ENCODE data around the gene FLT3LG. TPM values are rescaled to one million over a fixed set of nuclear protein-coding genes. Genes with fewer than 3 reads are reported as not detected.
A peak's percentile ranks its signal among the peaks of the same experiment; 100 is the strongest.

FLT3LG gene
- total and polyA plus RNA-seq, 2 of the 8 experiments (the other 6 are each of a cell fraction or from before 2014, with no cell fraction given) = 1.6 to 3.2 TPM

GRCh38 chr19:49492573-49493405 is 18.8 kb downstream of the FLT3LG start:
- H3K4me3 ChIP-seq (ENCODE audit: extremely low read depth in 1 of 4, insufficient read depth in 2 of 4, low read depth in 3 of 4, low read length in 4 of 4) = no peak overlapping the region
- no peak overlapping the region for H2BK15ac ChIP-seq (ENCODE audit: low read length)
- no peak overlapping the region for H2BK12ac ChIP-seq (ENCODE audit: low read depth, low read length)
- WGBS, 2 experiments (ENCODE audit: extremely low coverage in 1 of 2, insufficient coverage in 1 of 2, insufficient read length in 1 of 2, insufficient replicate concordance in 2 of 2, low coverage in 1 of 2, low lambda C conversion rate in 2 of 2, missing lambda C conversion rate in 1 of 2) = 83% methylated on average over 12 of the region's 12 CpGs; no CpG with 5 or more reads in 1 of the 2 experiments
- CTCF ChIA-PET (ENCODE audit: partially characterized antibody) = interaction anchor here (0.6 to 3.8 kb wide), 4 partner anchors 12 to 78 kb away, joined by 3 to 16 read pairs (median 4); no protein-coding TSS in a partner anchor
- no peak overlapping the region for H2BK120ac ChIP-seq (replicated peaks; ENCODE audit: low read depth, low read length)
- no peak overlapping the region for H2BK20ac ChIP-seq (ENCODE audit: low read length)
- no peak overlapping the region for H2AFZ ChIP-seq (ENCODE audit: low read length)
- H3K9me3 ChIP-seq (ENCODE audit: insufficient read depth in 2 of 2, low read depth in 1 of 2, low read length in 1 of 2) = no peaks in the 10 kb centered on the region
- DNase-seq (ENCODE audit: low read depth in 1 of 2, low spot score in 2 of 2) (peak in 1 of 2 experiments; percentile 57), FAIRE-seq (no peak)
- H4K5ac ChIP-seq (ENCODE audit: insufficient read length, low read depth, low read length) = no peak overlapping the region
- H3K4ac ChIP-seq (replicated peaks; ENCODE audit: insufficient read length, low read depth, low read length) = no peak overlapping the region
- no peak overlapping the region for H3K18ac ChIP-seq (ENCODE audit: extremely low read depth, low read length)
- H3K23ac ChIP-seq (ENCODE audit: insufficient read length) = no peak overlapping the region
- H3K14ac ChIP-seq (ENCODE audit: insufficient read length) = no peak overlapping the region
- no peak overlapping the region for H3K9ac ChIP-seq (replicated peaks in 1 of 4; ENCODE audit: extremely low read depth in 1 of 4, low read depth in 3 of 4, low read length in 3 of 4)
- H2AK5ac ChIP-seq (ENCODE audit: low read depth, low read length) = no peak overlapping the region
- H4K20me1 ChIP-seq (replicated peaks in 1 of 2; ENCODE audit: control insufficient read depth in 1 of 2, insufficient read depth in 2 of 2, low read length in 2 of 2) = peaks cover 18 to 21% of the 10 kb centered on the region in 2 experiments
- H3K36me3 ChIP-seq (ENCODE audit: control insufficient read depth in 2 of 4, insufficient read depth in 4 of 4, low read length in 3 of 4) = peaks cover 31 to 59% (median 41%) of the 10 kb centered on the region in 4 experiments
- H4K91ac ChIP-seq (replicated peaks; ENCODE audit: insufficient read length, low read length) = no peak overlapping the region
- H3K27ac ChIP-seq (ENCODE audit: low read depth, low read length) = peak overlapping the region; percentile 25; the same call in 1 of the 2 replicates
- H3K23me2 ChIP-seq (ENCODE audit: low read depth, low read length) = peaks cover 14% of the 10 kb centered on the region
- no peak overlapping the region for H3K56ac ChIP-seq (replicated peaks; ENCODE audit: insufficient read length, low read depth, low read length)
- no peak overlapping the region for H3K4me2 ChIP-seq (ENCODE audit: insufficient read depth in 1 of 2, low read depth in 2 of 2, low read length in 2 of 2)
- H4K8ac ChIP-seq (ENCODE audit: extremely low read depth, insufficient read depth, low read length) = no peak overlapping the region; the same call in 1 of the 2 replicates
- H3K27me3 ChIP-seq (replicated peaks in 1 of 4; ENCODE audit: control insufficient read depth in 3 of 4, extremely low read depth in 1 of 4, insufficient read depth in 3 of 4, low read length in 3 of 4) = no peaks in the 10 kb centered on the region
- no peak overlapping the region for H2BK5ac ChIP-seq (ENCODE audit: low read depth, low read length)
- POLR2A ChIA-PET (ENCODE audit: partially characterized antibody) = interaction anchor here (0.6 to 10.8 kb wide), 21 partner anchors 9 to 220 kb away, joined by 3 to 138 read pairs (median 6); partner anchors contain the start of genes ALDH16A1, FLT3LG, NOSIP and PIH1D1
- H3K4me1 ChIP-seq (replicated peaks in 1 of 4; ENCODE audit: control insufficient read depth in 3 of 4, insufficient read depth in 4 of 4, low read length in 3 of 4) = peaks cover 0 to 15% (median 8%) of the 10 kb centered on the region in 4 experiments; a peak in 6 of 7 replicates
- peaks cover 5% of the 10 kb centered on the region; the same call in 1 of the 2 replicates for H3K79me1 ChIP-seq (ENCODE audit: low read depth, low read length)
- H3K79me2 ChIP-seq (ENCODE audit: control insufficient read depth in 1 of 2, insufficient read depth in 2 of 2, low read length in 2 of 2) = peaks cover 17 to 43% of the 10 kb centered on the region in 2 experiments

Measured in H1 (cell line).